IMR-90 (cell line): ENCODE data around the gene SPATS2L.

Source experiments
- BHLHE40 ChIP-seq: fragments of 150-350 bp; IDR thresholded peaks from 2 replicates; pipeline ENCODE4 v1.6.1; 2016; ENCODE audit warnings: mild to moderate bottlenecking, low read depth, low read length
- CEBPB ChIP-seq: IDR thresholded peaks from 2 replicates; pipeline ENCODE4 v1.6.1; 2012; ENCODE audit warnings: low read depth, low read length, improper control_type of control experiment
- FOS ChIP-seq: fragments of 150-350 bp; IDR thresholded peaks from 2 replicates; pipeline ENCODE4 v1.6.1; 2016; ENCODE audit warnings: low read depth, low read length
- MAZ ChIP-seq: IDR thresholded peaks from 2 replicates; pipeline ENCODE4 v1.6.1; 2012; ENCODE audit warnings: low read depth, mild to moderate bottlenecking, low read length, improper control_type of control experiment, moderate library complexity, borderline replicate concordance
- MXI1 ChIP-seq: IDR thresholded peaks from 2 replicates; pipeline ENCODE4 v1.6.1; 2012; ENCODE audit warnings: low read depth, mild to moderate bottlenecking, low read length, moderate library complexity, borderline replicate concordance
- POLR2A ChIP-seq: IDR thresholded peaks from 2 replicates; pipeline ENCODE4 v1.6.1; 2012; ENCODE audit warnings: mild to moderate bottlenecking, low read depth, low read length
- RAD21 ChIP-seq: IDR thresholded peaks from 2 replicates; pipeline ENCODE4 v1.6.1; 2012; ENCODE audit warnings: low read length, improper control_type of control experiment
- RFX5 ChIP-seq: IDR thresholded peaks from 2 replicates; pipeline ENCODE4 v1.8.0; 2012; ENCODE audit warnings: low read depth, mild to moderate bottlenecking, low read length, moderate library complexity
- TF ChIP-seq, protein P1 (sequence below): conservative IDR thresholded peaks from 2 replicates; pipeline ENCODE4 v1.5.1; 2012; ENCODE audit warnings: mild to moderate bottlenecking, low read depth, low read length, improper control_type of control experiment
- TF ChIP-seq, protein P2 (sequence below): fragments of 150-350 bp; IDR thresholded peaks from 2 replicates; pipeline ENCODE4 v1.6.1; 2016; ENCODE audit warnings: low read depth, mild to moderate bottlenecking, low read length, moderate library complexity, borderline replicate concordance
- TF ChIP-seq, protein P3 (sequence below): fragments of 150-350 bp; IDR thresholded peaks from 2 replicates; pipeline ENCODE4 v1.6.1; 2017; ENCODE audit warnings: mild to moderate bottlenecking, antibody characterized with exemption, low read length, low read depth

DNA sequence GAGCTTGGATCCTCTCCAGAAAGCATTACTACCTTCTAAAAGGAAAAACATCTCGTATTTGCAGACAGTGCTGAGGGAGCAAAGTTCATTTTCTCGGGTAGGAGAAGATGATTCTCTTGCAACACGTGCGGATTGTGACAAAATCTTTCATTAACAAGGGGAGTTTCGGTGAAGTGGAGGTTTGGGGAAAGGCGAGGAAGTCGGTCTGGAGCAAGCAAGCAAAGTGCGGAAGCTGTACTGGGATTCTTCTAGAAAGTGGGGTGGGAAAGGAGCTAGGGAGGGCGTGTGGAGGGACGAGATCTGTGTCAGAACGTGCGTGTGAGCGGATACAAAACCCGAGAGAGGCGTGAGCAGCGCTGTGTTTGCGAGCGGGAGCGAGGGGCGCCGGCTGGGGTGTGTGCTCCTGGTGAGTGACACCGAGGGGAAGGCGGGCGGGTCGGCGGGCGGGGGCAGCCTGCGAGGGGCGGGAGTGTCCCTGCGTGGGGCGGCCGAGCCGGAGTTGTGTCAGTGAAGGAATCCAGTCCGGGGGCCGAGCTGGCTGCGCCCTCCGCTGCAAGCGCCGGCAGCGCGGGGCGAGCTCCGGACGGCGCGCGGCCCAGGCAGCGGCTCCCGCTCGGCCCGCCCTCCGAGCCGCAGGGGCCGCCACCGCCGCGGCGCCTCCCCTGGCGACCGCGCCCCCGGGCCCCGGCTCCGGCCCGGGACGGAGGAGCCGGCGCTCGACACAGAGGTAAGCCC is at the start of gene SPATS2L:
- TF ChIP-seq, protein P1, sequence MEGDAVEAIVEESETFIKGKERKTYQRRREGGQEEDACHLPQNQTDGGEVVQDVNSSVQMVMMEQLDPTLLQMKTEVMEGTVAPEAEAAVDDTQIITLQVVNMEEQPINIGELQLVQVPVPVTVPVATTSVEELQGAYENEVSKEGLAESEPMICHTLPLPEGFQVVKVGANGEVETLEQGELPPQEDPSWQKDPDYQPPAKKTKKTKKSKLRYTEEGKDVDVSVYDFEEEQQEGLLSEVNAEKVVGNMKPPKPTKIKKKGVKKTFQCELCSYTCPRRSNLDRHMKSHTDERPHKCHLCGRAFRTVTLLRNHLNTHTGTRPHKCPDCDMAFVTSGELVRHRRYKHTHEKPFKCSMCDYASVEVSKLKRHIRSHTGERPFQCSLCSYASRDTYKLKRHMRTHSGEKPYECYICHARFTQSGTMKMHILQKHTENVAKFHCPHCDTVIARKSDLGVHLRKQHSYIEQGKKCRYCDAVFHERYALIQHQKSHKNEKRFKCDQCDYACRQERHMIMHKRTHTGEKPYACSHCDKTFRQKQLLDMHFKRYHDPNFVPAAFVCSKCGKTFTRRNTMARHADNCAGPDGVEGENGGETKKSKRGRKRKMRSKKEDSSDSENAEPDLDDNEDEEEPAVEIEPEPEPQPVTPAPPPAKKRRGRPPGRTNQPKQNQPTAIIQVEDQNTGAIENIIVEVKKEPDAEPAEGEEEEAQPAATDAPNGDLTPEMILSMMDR, result no peak
- TF ChIP-seq FOS (no peak), RFX5 (no peak), MXI1 (0 out of 2 replicates have a peak, but pooled peaks have one; percentile 27), POLR2A (peak; percentile 68; the same call in 1 of the 2 replicates), RAD21 (no peak), BHLHE40 (peak; percentile 75), CEBPB (no peak), MAZ (peak; percentile 89; the same call in 1 of the 2 replicates)
- TF ChIP-seq, protein P2, sequence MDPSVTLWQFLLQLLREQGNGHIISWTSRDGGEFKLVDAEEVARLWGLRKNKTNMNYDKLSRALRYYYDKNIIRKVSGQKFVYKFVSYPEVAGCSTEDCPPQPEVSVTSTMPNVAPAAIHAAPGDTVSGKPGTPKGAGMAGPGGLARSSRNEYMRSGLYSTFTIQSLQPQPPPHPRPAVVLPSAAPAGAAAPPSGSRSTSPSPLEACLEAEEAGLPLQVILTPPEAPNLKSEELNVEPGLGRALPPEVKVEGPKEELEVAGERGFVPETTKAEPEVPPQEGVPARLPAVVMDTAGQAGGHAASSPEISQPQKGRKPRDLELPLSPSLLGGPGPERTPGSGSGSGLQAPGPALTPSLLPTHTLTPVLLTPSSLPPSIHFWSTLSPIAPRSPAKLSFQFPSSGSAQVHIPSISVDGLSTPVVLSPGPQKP, result no peak
- TF ChIP-seq, protein P3, sequence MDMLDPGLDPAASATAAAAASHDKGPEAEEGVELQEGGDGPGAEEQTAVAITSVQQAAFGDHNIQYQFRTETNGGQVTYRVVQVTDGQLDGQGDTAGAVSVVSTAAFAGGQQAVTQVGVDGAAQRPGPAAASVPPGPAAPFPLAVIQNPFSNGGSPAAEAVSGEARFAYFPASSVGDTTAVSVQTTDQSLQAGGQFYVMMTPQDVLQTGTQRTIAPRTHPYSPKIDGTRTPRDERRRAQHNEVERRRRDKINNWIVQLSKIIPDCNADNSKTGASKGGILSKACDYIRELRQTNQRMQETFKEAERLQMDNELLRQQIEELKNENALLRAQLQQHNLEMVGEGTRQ, result no peak
